GM18517 (cell line): Measurements from ENCODE around the gene NAGS.
"Not testable (repeated sequence)": the region's sequence is repeated elsewhere in the genome, so short reads cannot be mapped to it uniquely, and the experiment has no call there.

Experiments used
- ATAC-seq: cut with Tn5 transposase; IDR thresholded peaks from one replicate; pipeline ENCODE4 v1.9.1; 2021; ENCODE audit warnings: mild to moderate bottlenecking, moderate library complexity; ENCODE audit not compliant: unreplicated experiment

NAGS gene

GRCh38 chr17:44004077-44004760, at the start of gene NAGS:
NAGS (plus strand) TSS chr17:44004622; CDS start chr17:44004664, 42 bp downstream.
- no peak for ATAC-seq

GRCh38 chr17:43956222-43956621, 48.2 kb upstream of the NAGS start:
- no peak for ATAC-seq

GRCh38 chr17:43958748-43959352, 45.6 kb upstream of the NAGS start:
- no peak for ATAC-seq

GRCh38 chr17:43961292-43961691, 43.1 kb upstream of the NAGS start:
- not testable (repeated sequence) for ATAC-seq

GRCh38 chr17:43961954-43962353, 42.5 kb upstream of the NAGS start:
- ATAC-seq, result no peak

- ATAC-seq, result no peak
Measured at GRCh38 chr17:43962479-43962878, 41.9 kb upstream of the NAGS start.

- no peak for ATAC-seq
Measured at GRCh38 chr17:43966276-43966675, 38.1 kb upstream of the NAGS start.

- ATAC-seq, result no peak
Measured at GRCh38 chr17:43967251-43967875, 37.1 kb upstream of the NAGS start.

- no peak for ATAC-seq
Measured at GRCh38 chr17:43970366-43970765, 34.1 kb upstream of the NAGS start.

GRCh38 chr17:43971436-43971835, 33.0 kb upstream of the NAGS start:
- ATAC-seq, result not testable (repeated sequence)

GRCh38 chr17:43972444-43973212, 31.8 kb upstream of the NAGS start:
- ATAC-seq, result not testable (repeated sequence)

GRCh38 chr17:43974382-43975266, 29.8 kb upstream of the NAGS start:
- no peak for ATAC-seq

GRCh38 chr17:43975898-43976297, 28.5 kb upstream of the NAGS start:
- no peak for ATAC-seq

GRCh38 chr17:43976963-43977837, 27.2 kb upstream of the NAGS start:
- no peak for ATAC-seq

GRCh38 chr17:43978078-43978477, 26.3 kb upstream of the NAGS start:
- ATAC-seq, result no peak

- ATAC-seq, result no peak
Measured at GRCh38 chr17:43979011-43979410, 25.4 kb upstream of the NAGS start.

- ATAC-seq, result no peak
Measured at GRCh38 chr17:43979671-43980070, 24.8 kb upstream of the NAGS start.

GRCh38 chr17:43982171-43982570, 22.3 kb upstream of the NAGS start:
- ATAC-seq, result no peak

GRCh38 chr17:43983196-43983514, 21.3 kb upstream of the NAGS start:
- no peak for ATAC-seq
